ENCODE results near the gene DOLPP1. TPM values are rescaled to one million over a fixed set of nuclear protein-coding genes. Genes with fewer than 3 reads are reported as not detected.
A peak's percentile ranks its signal among the peaks of the same experiment; 100 is the strongest.

Gene DOLPP1
- total RNA-seq, 1 donor from 2014 or later = 9.4 TPM

DNA sequence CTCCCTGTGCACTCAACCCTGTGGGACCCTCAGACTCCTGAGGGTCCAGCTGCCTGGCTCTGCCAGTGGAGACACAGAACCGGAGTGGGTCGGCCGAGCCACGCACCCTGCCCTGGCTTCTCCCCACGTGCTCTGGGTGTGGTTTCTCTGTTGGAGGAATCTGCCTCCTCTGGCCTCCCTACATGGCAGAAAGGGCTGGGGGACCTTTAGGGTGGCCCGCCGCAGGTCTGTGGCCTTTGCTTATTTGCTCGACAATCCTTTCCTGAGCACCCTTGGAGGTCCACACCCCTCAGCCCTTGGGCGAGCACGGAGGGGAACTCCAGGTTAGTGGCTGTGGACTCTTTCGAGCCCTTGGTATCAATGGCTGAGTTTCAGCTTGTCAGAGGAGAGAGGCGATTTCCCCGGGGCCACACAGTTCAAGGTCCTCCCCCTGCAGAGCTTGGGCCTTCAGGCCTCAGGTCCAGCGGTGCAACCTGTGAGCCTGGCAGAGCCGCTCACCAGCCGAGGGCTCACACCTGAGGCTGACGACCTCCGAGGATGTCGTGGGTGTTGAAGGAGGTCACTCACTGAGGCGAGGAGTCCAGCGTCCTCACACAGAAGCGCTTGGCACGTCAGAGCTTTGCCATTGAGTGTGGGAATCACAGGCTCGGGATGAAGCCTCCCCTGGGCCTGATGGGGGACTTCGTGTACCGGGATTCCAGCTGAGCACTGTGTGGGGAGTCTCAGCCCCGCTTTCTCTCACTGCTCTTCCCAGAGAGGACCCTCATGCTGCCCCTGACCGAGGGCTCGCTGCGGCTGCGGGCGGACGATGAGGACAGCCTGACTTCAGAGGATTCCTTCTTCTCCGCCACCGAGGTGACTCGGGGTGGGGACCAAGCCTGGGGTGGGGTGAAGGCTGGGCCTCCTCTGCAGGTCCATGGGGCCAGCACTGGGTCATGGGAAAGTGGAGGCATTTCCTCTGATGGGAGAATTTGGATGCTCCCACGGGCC, 20.8 kb upstream of the DOLPP1 start:
- TF ChIP-seq, protein P1, sequence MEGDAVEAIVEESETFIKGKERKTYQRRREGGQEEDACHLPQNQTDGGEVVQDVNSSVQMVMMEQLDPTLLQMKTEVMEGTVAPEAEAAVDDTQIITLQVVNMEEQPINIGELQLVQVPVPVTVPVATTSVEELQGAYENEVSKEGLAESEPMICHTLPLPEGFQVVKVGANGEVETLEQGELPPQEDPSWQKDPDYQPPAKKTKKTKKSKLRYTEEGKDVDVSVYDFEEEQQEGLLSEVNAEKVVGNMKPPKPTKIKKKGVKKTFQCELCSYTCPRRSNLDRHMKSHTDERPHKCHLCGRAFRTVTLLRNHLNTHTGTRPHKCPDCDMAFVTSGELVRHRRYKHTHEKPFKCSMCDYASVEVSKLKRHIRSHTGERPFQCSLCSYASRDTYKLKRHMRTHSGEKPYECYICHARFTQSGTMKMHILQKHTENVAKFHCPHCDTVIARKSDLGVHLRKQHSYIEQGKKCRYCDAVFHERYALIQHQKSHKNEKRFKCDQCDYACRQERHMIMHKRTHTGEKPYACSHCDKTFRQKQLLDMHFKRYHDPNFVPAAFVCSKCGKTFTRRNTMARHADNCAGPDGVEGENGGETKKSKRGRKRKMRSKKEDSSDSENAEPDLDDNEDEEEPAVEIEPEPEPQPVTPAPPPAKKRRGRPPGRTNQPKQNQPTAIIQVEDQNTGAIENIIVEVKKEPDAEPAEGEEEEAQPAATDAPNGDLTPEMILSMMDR (IDR thresholded peaks at IDR 0.05; ENCODE audit: borderline replicate concordance) = no peak
- no peak overlapping the region for H3K4me3 ChIP-seq
- no peaks in the 10 kb centered on the region for H3K4me1 ChIP-seq
- intact Hi-C loops (cut with micrococcal nuclease) = no loop called here
- H3K36me3 ChIP-seq = peaks cover 90% of the 10 kb centered on the region
- H3K27ac ChIP-seq (replicated peaks) = no peak overlapping the region
- H3K27me3 ChIP-seq (ENCODE audit: low read depth) = no peaks in the 10 kb centered on the region
- DNase-seq = no peak
- no peaks in the 10 kb centered on the region for H3K9me3 ChIP-seq (replicated peaks)

DNA sequence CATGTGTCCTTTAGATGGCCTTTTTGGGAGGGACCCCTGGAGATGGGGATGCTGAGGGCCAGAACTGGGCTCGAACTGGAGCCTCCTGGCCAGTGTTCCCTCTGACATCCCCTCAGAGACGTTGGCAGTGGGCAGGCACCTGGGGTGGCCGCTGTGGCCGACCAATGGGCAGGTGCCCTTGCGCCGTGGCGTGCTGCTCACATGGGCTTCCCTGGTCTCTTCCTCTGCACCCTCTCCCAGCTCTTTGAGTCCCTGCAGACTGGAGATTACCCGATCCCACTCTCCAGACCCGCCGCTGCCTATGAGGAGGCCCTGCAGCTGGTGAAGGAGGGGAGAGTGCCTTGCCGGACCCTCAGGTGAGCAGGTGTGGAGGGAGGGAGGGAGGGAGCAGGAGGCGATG, 19.9 kb upstream of the DOLPP1 start:
- Histone ChIP-seq H3K4me1 (no peaks in the 10 kb centered on the region), H3K27ac (replicated peaks) (no peak overlapping the region), H3K36me3 (peaks cover 90% of the 10 kb centered on the region), H3K4me3 (no peak overlapping the region), H3K27me3 (ENCODE audit: low read depth) (no peaks in the 10 kb centered on the region), H3K9me3 (replicated peaks) (no peaks in the 10 kb centered on the region)
- DNase-seq = no peak
- intact Hi-C loops (cut with micrococcal nuclease) = no loop called here
- TF ChIP-seq, protein P1 (IDR thresholded peaks at IDR 0.05; ENCODE audit: borderline replicate concordance) = no peak

DNA sequence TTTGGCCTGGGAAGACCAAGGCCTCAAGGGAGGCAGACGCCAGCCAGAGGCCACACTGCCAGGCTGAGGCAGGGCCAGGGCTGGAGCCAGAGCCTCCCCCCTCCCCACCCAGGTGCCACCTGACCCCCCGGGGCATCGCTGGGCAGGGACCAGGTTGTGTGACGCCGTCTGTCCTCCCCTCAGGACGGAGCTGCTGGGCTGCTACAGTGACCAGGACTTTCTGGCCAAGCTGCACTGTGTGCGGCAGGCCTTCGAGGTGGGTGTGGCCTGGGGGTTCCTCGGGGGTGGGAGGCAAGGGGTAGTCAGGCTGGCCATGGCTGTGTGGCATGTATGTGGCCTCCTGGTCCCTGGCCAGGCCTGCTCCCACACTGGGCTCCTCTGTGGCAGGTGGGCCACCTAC, 17.9 kb upstream of the DOLPP1 start:
- Histone ChIP-seq H3K4me3 (no peak overlapping the region), H3K27me3 (ENCODE audit: low read depth) (no peaks in the 10 kb centered on the region), H3K4me1 (no peaks in the 10 kb centered on the region), H3K36me3 (peaks cover 86% of the 10 kb centered on the region), H3K27ac (replicated peaks) (no peak overlapping the region), H3K9me3 (replicated peaks) (no peaks in the 10 kb centered on the region)
- intact Hi-C loops (cut with micrococcal nuclease) = no loop called here
- no peak for DNase-seq
- TF ChIP-seq, protein P1 (IDR thresholded peaks at IDR 0.05; ENCODE audit: borderline replicate concordance) = no peak

DNA sequence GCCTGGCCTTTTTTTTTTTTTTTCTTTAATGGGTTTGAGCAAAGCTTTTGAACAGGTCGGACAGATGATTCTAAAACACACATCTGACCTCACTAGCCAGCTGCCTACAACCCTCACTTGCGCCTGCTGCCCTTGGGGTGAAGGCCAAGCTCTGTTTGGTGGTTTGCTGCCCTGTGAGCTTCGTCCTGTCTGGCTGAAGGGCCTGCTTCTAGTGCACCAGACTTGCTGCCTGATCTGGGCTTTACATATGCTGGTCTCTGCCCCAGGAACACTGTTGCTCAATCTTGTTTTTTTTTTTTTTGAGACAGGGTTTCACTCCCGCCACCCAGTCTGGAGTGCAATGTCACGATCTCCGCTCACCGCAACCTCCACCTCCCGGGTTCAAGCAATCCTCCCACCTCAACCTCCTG, 16.4 kb upstream of the DOLPP1 start:
- DNase-seq = no peak
- Histone ChIP-seq H3K27ac (replicated peaks) (no peak overlapping the region), H3K9me3 (replicated peaks) (no peaks in the 10 kb centered on the region), H3K27me3 (ENCODE audit: low read depth) (no peaks in the 10 kb centered on the region), H3K4me1 (peaks cover 13% of the 10 kb centered on the region), H3K4me3 (no peak overlapping the region), H3K36me3 (peaks cover 88% of the 10 kb centered on the region)
- TF ChIP-seq, protein P1 (IDR thresholded peaks at IDR 0.05; ENCODE audit: borderline replicate concordance) = no peak
- intact Hi-C loops (cut with micrococcal nuclease) = no loop called here

DNA sequence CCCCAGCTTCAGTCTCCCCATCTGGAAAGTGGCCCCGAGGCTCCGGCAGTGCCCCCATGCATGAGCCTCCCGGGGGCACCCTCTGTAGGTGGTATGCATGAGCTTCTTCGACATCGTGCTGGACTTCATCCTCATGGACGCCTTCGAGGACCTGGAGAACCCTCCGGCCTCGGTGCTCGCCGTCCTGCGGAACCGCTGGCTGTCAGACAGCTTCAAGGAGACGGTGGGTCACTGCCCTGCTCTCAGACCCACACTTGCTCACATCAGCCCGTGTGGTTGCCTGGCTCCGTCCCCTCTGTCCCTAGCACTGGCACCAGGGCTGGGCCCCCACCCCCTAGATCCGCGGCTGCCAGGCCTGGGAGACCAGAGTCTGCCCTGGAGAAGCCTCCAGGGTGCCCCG, 12.8 kb upstream of the DOLPP1 start:
- H3K4me1 ChIP-seq = peaks cover 22% of the 10 kb centered on the region
- intact Hi-C loops (cut with micrococcal nuclease) = no loop called here
- H3K27me3 ChIP-seq (ENCODE audit: low read depth) = no peaks in the 10 kb centered on the region
- DNase-seq = no peak
- TF ChIP-seq, protein P1 (IDR thresholded peaks at IDR 0.05; ENCODE audit: borderline replicate concordance) = no peak
- no peaks in the 10 kb centered on the region for H3K9me3 ChIP-seq (replicated peaks)
- H3K27ac ChIP-seq (replicated peaks) = peak overlapping the region; percentile 92
- peaks cover 66% of the 10 kb centered on the region for H3K36me3 ChIP-seq
- H3K4me3 ChIP-seq = no peak overlapping the region
